B cell (primary cell): ENCODE data around the gene POM121L2. TPM values are rescaled to one million over a fixed set of nuclear protein-coding genes. Genes with fewer than 3 reads are reported as not detected.

Experiments used
- ATAC-seq: fragments of 200-7000 bp; cut with Tn5 transposase; one replicate; pipeline ENCODE4 v1.10.0; 2021; ENCODE audit warnings: low read depth, mild to moderate bottlenecking, moderate number of reproducible peaks, moderate library complexity
- CTCF ChIA-PET: fragments of 350-600 bp; sonication (Branson Sonifier 250); formaldehyde crosslinking; loops from one replicate; lab custom pipeline; 2021; ENCODE audit warnings: antibody characterized with exemption, inconsistent platforms; lab: Charles Lee
- POLR2A ChIA-PET: fragments of 350-600 bp; sonication (Branson Sonifier 250); formaldehyde crosslinking; loops from one replicate; lab custom pipeline; 2021; ENCODE audit warnings: antibody characterized with exemption; lab: Charles Lee
- DNase-seq: peaks from one replicate; pipeline ENCODE4 v3.0.0; 2013
- H2AFZ ChIP-seq: 2 replicates; pipeline ENCODE4 v1.6.1; 2012; ENCODE audit warnings: mild to moderate bottlenecking, low read depth, low read length; ENCODE audit not compliant: insufficient read depth, poor library complexity, severe bottlenecking
- H3K27ac ChIP-seq, 2 donors: 1 replicate in 1 of 2; 2 replicates in 1 of 2; pipeline ENCODE4 v1.5.1; 2012 to 2013; ENCODE audit warnings: low read length in 2 of 2, mild to moderate bottlenecking in 2 of 2, moderate library complexity in 1 of 2
- H3K27me3 ChIP-seq, 4 experiments: fragments of 200-600 bp in 1 of 4; sonication (generic) in 1 of 4; replicated peaks in 1 of 4; 1 replicate in 2 of 4; 2 replicates in 2 of 4; pipeline versions ENCODE4 v1.6.1 to v1.7.0; 2013 to 2016; ENCODE audit warnings: low read length in 3 of 4, mild to moderate bottlenecking in 2 of 4, mixed read lengths in 1 of 4, moderate library complexity in 1 of 4; ENCODE audit not compliant: insufficient read depth in 4 of 4, control insufficient read depth in 3 of 4; ENCODE audit errors: control extremely low read depth in 1 of 4
- H3K36me3 ChIP-seq, 2 experiments: replicated peaks in 1 of 2; 1 replicate in 1 of 2; 2 replicates in 1 of 2; pipeline versions ENCODE4 v1.6.1 to v1.7.1; 2013; ENCODE audit warnings: low read length in 1 of 2; ENCODE audit not compliant: insufficient read depth in 2 of 2, control insufficient read depth in 1 of 2; ENCODE audit errors: control extremely low read depth in 1 of 2, extremely low read depth in 1 of 2
- H3K4me1 ChIP-seq, 2 donors: fragments of 200-600 bp in 1 of 2; sonication (generic) in 1 of 2; 1 replicate in 1 of 2; 2 replicates in 1 of 2; pipeline versions ENCODE4 v1.5.1 to v1.6.1; 2013 to 2017; ENCODE audit warnings: low read length in 2 of 2; ENCODE audit not compliant: control insufficient read depth in 2 of 2, insufficient read depth in 2 of 2
- H3K4me2 ChIP-seq: replicated peaks from 2 replicates; pipeline ENCODE3; 2012; ENCODE audit warnings: mild to moderate bottlenecking, low read depth, low read length; ENCODE audit not compliant: poor library complexity, severe bottlenecking
- H3K4me3 ChIP-seq, 5 experiments: fragments of 200-600 bp in 1 of 5; sonication (generic) in 1 of 5; 1 replicate in 3 of 5; 2 replicates in 2 of 5; pipeline versions ENCODE4 v1.5.1 to v1.7.0; 2011 to 2016; ENCODE audit warnings: low read length in 4 of 5, mild to moderate bottlenecking in 4 of 5, low read depth in 2 of 5, control low read depth in 1 of 5, moderate library complexity in 1 of 5; ENCODE audit not compliant: insufficient read depth in 1 of 5; ENCODE audit errors: control extremely low read depth in 1 of 5, extremely low read depth in 1 of 5
- H3K79me2 ChIP-seq: fragments of 200-600 bp; sonication (generic); one replicate; pipeline ENCODE4 v1.6.0; 2016; ENCODE audit warnings: low read length; ENCODE audit not compliant: control insufficient read depth, insufficient read depth
- H3K9ac ChIP-seq: fragments of 200-600 bp; sonication (generic); 2 replicates; pipeline ENCODE4 v1.6.1; 2017; ENCODE audit warnings: mild to moderate bottlenecking, low read length, moderate library complexity
- H3K9me3 ChIP-seq, 3 donors: one replicate each; pipeline versions ENCODE4 v1.6.1 to v1.7.1; 2013; ENCODE audit warnings: low read length in 2 of 3; ENCODE audit not compliant: control insufficient read depth in 2 of 3, insufficient read depth in 1 of 3; ENCODE audit errors: control extremely low read depth in 1 of 3
- H4K20me1 ChIP-seq: 2 replicates; pipeline ENCODE4 v1.6.0; 2012; ENCODE audit warnings: mild to moderate bottlenecking, low read length; ENCODE audit not compliant: insufficient read depth, control insufficient read depth, poor library complexity, severe bottlenecking
- H3K27ac Mint-ChIP-seq: one replicate; pipeline ENCODE4 v1.8.0; 2021; ENCODE audit warnings: mixed read lengths
- H3K27me3 Mint-ChIP-seq: one replicate; pipeline ENCODE4 v1.8.0; 2021; ENCODE audit warnings: mixed read lengths
- H3K4me1 Mint-ChIP-seq: one replicate; pipeline ENCODE4 v1.8.0; 2021; ENCODE audit warnings: mixed read lengths
- H3K4me3 Mint-ChIP-seq: one replicate; pipeline ENCODE4 v1.8.0; 2021; ENCODE audit warnings: mixed read lengths
- H3K9me3 Mint-ChIP-seq: one replicate; pipeline ENCODE4 v1.8.0; 2022; ENCODE audit warnings: mixed read lengths; ENCODE audit not compliant: insufficient read depth
- EZH2 ChIP-seq: IDR thresholded peaks from 2 replicates; pipeline ENCODE4 v1.6.1; 2012; ENCODE audit warnings: borderline replicate concordance, low read depth, mild to moderate bottlenecking, moderate library complexity, low read length; ENCODE audit not compliant: insufficient read depth, poor library complexity, severe bottlenecking
- WGBS: methylation state at CpG from one replicate; pipeline ENCODE4 v1.1.5; 2013; ENCODE audit warnings: missing lambda C conversion rate; ENCODE audit not compliant: insufficient coverage; 5-methylcytosine and 5-hydroxymethylcytosine counted together
- intact Hi-C: fragments of 100-400 bp; cut with micrococcal nuclease; formaldehyde crosslinking; loops from one replicate; pipeline ENCODE4 v1.10.0; 2022
- polyA plus RNA-seq: library from polyadenylated mRNA; depleted of rRNA; stranded (reverse); fragments of >200 nt; gene quantifications from 2 replicates; pipeline ENCODE4 v1.2.3, GENCODE V29; 2012
- total RNA-seq, 2 donors: library from RNA; stranded (reverse); fragments of 120-200 nt in 1 of 2; gene quantifications; 1 replicate in 1 of 2; 2 replicates in 1 of 2; pipeline versions ENCODE4 v1.2.3 to v1.2.4, GENCODE V29; 2013 to 2022
- TF ChIP-seq, protein P1 (sequence below): fragments of 200-600 bp; IDR thresholded peaks from one replicate; pipeline ENCODE4 v1.8.0; 2022; ENCODE audit warnings: antibody characterized with exemption, mild to moderate bottlenecking

Gene POM121L2
- total and polyA plus RNA-seq, 2 donors (not counting 1 experiment from before 2014, with no cell fraction given), result not detected

DNA sequence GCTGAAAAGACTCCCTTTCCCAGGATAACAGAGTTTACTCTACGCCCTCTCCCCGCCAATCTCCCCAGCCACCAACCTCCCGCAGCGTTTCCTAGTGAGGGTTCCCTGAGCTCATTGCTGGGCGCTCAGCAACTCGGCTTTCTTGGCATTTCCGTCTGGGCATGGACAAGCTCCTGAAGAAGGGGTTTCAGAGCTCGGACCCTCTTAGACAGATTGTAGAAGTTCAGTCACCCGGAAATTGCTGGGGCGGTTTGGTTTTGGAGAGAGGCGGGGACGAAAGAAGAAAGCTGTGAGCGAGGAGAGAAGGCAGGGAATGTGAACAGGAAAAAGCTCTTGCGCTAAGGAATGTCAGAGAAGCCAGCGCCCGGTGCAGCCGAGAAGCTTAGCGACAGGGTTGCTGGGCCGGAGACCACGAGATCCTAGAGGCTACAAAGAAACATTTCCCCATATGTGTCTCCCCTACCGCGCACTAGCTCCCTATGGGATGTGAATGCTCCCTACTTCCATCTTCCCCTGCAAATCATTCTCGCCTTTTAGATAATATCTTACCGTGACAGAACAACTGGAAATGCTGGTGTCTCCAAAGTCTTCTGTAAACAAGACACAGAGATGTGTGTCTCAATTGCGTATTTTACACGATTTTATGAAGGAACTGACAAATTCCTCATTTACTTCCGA, 15.8 kb downstream of the POM121L2 start:
- POLR2A ChIA-PET, result no interaction called here
- H3K4me1 Mint-ChIP-seq, result no peaks in the 10 kb centered on the region

More for the DNA sequence above, 15.8 kb downstream of the POM121L2 start:
- CTCF ChIA-PET, result interaction anchor here (1.0 kb wide), 1 partner anchor 17 kb away, joined by 4 read pairs; no protein-coding TSS in a partner anchor
- TF ChIP-seq, protein P1, sequence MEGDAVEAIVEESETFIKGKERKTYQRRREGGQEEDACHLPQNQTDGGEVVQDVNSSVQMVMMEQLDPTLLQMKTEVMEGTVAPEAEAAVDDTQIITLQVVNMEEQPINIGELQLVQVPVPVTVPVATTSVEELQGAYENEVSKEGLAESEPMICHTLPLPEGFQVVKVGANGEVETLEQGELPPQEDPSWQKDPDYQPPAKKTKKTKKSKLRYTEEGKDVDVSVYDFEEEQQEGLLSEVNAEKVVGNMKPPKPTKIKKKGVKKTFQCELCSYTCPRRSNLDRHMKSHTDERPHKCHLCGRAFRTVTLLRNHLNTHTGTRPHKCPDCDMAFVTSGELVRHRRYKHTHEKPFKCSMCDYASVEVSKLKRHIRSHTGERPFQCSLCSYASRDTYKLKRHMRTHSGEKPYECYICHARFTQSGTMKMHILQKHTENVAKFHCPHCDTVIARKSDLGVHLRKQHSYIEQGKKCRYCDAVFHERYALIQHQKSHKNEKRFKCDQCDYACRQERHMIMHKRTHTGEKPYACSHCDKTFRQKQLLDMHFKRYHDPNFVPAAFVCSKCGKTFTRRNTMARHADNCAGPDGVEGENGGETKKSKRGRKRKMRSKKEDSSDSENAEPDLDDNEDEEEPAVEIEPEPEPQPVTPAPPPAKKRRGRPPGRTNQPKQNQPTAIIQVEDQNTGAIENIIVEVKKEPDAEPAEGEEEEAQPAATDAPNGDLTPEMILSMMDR, result no peak
- no peak for TF ChIP-seq EZH2
- Mint-ChIP-seq H3K9me3 (peaks cover 11% of the 10 kb centered on the region), H3K27ac (no peak overlapping the region), H3K4me3 (no peak overlapping the region), H3K27me3 (peaks cover 83% of the 10 kb centered on the region)
- H3K36me3 ChIP-seq, result no peaks in the 10 kb centered on the region
- H2AFZ ChIP-seq, result no peak overlapping the region
- H3K4me1 ChIP-seq, result no peaks in the 10 kb centered on the region
- H3K79me2 ChIP-seq, result no peaks in the 10 kb centered on the region
- no peak overlapping the region for H3K9ac ChIP-seq
- H3K27ac ChIP-seq, result no peak overlapping the region
- H3K9me3 ChIP-seq, result peaks cover 3 to 43% (median 33%) of the 10 kb centered on the region in 3 donors
- H3K4me3 ChIP-seq, result no peak overlapping the region
- DNase-seq, result peak; percentile 49
- H4K20me1 ChIP-seq, result no peaks in the 10 kb centered on the region
- ATAC-seq, result no peak
- H3K27me3 ChIP-seq, result peaks cover 2 to 71% (median 70%) of the 10 kb centered on the region in 4 experiments
- intact Hi-C loops, result loop anchor here (5.0 to 10.0 kb wide), 3 partner anchors 371 to 1489 kb away; no protein-coding TSS in a partner anchor
- no peak overlapping the region for H3K4me2 ChIP-seq
- WGBS, result 12% methylated on average over 22 of the region's 27 CpGs
